Measurements from ENCODE around the gene CDAN1.

DNA sequence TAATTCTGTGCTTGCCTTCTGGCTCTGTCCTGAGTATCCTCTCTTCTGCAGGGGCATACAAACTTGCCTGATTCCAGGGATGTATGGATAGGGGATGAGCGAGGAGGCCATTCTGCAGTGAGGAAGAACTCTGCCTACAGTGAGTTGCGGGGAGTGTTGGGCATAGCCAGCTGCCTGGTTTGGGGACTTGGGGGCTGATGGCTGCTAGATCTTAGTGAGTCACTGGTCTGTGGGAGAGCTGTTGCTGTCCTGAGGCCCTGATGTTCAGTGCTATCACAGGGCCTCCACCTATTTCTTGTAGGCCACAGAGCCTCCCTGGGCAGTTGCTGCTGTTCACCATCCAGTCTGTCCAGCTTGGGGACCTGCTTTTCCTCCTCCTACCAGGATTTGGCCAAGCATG, 20.3 kb downstream of the CDAN1 start:
- TF ChIP-seq, protein P1, sequence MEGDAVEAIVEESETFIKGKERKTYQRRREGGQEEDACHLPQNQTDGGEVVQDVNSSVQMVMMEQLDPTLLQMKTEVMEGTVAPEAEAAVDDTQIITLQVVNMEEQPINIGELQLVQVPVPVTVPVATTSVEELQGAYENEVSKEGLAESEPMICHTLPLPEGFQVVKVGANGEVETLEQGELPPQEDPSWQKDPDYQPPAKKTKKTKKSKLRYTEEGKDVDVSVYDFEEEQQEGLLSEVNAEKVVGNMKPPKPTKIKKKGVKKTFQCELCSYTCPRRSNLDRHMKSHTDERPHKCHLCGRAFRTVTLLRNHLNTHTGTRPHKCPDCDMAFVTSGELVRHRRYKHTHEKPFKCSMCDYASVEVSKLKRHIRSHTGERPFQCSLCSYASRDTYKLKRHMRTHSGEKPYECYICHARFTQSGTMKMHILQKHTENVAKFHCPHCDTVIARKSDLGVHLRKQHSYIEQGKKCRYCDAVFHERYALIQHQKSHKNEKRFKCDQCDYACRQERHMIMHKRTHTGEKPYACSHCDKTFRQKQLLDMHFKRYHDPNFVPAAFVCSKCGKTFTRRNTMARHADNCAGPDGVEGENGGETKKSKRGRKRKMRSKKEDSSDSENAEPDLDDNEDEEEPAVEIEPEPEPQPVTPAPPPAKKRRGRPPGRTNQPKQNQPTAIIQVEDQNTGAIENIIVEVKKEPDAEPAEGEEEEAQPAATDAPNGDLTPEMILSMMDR (IDR thresholded peaks at IDR 0.05; ENCODE audit: low read depth, low read length, missing input control), result no peak
- TF ChIP-seq, protein P2, sequence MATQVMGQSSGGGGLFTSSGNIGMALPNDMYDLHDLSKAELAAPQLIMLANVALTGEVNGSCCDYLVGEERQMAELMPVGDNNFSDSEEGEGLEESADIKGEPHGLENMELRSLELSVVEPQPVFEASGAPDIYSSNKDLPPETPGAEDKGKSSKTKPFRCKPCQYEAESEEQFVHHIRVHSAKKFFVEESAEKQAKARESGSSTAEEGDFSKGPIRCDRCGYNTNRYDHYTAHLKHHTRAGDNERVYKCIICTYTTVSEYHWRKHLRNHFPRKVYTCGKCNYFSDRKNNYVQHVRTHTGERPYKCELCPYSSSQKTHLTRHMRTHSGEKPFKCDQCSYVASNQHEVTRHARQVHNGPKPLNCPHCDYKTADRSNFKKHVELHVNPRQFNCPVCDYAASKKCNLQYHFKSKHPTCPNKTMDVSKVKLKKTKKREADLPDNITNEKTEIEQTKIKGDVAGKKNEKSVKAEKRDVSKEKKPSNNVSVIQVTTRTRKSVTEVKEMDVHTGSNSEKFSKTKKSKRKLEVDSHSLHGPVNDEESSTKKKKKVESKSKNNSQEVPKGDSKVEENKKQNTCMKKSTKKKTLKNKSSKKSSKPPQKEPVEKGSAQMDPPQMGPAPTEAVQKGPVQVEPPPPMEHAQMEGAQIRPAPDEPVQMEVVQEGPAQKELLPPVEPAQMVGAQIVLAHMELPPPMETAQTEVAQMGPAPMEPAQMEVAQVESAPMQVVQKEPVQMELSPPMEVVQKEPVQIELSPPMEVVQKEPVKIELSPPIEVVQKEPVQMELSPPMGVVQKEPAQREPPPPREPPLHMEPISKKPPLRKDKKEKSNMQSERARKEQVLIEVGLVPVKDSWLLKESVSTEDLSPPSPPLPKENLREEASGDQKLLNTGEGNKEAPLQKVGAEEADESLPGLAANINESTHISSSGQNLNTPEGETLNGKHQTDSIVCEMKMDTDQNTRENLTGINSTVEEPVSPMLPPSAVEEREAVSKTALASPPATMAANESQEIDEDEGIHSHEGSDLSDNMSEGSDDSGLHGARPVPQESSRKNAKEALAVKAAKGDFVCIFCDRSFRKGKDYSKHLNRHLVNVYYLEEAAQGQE (IDR thresholded peaks at IDR 0.05), result no peak
- TF ChIP-seq JUND (IDR thresholded peaks at IDR 0.05), result no peak
- TF ChIP-seq GABPA (IDR thresholded peaks at IDR 0.05 in 1 of 2, conservative IDR thresholded peaks at IDR 0.05 in 1 of 2), result no peak
- TF ChIP-seq EGR1 (IDR thresholded peaks at IDR 0.05; ENCODE audit: low read depth in 2 of 2), result no peak
- TF ChIP-seq, protein P3, sequence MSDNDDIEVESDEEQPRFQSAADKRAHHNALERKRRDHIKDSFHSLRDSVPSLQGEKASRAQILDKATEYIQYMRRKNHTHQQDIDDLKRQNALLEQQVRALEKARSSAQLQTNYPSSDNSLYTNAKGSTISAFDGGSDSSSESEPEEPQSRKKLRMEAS (IDR thresholded peaks at IDR 0.05), result no peak
- TF ChIP-seq YY1 (IDR thresholded peaks at IDR 0.05), result no peak
- TF ChIP-seq HNF4G (IDR thresholded peaks at IDR 0.05), result no peak

Measured in liver (tissue), 3 donors.